Fibroblast of peridontal ligament (primary cell): Measurements from ENCODE around the gene MAST2.
"Not testable (repeated sequence)": the region's sequence is repeated elsewhere in the genome, so short reads cannot be mapped to it uniquely, and the experiment has no call there.

ENCODE experiments used
- DNase-seq: peaks from one replicate; pipeline ENCODE4 v3.0.0-alpha.2; 2010; ENCODE audit errors: extremely low read depth

The MAST2 gene

DNA sequence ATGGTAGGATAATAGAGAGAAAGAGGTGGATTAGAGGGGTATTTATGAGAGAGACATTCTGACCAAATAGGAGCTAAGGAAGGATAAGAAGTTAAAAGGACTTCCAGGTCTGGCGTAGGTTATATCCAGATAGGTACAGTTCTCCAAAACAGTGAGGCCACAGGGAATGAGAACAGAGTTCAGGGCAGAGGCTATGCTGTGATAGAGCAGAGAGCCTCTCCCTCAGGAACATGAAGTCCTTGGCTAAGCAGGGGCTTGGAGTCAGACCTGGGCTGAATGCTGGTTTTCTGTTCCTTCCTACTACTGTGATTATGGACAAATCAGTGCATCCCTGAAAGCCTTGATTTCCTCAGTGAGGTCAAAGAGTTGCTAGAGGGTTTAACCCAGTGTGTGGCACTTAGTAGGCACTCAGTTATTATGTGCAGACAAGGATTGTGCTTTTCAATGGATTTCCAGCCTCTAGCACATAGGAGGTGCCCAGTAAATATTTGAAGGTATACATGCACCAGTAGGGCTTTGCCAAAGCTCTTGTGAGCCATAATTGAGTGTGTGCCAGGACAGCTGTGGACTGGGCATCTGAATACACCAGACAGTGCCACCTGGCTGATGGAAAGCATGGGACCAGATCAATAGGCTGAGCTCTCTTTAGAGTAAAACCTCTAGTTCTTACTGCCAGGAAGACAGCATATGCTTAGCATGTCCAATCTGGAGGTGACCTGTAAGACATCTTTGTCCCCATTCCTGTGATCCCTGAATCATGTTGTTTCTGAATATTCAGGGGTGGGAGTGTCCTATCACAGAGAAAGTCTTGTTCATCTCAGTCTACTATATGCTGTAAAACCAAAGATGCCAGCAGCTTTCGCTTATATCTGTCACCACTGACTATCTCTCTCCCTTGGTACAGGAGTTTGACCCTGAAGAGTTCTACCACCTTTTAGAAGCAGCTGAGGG lies 217.9 kb downstream of the MAST2 start:
- no peak for DNase-seq

- no peak for DNase-seq
Observed at GRCh38 chr1:46026531-46026930, 223.1 kb downstream of the MAST2 start.

GRCh38 chr1:46027788-46028573 lies 224.6 kb downstream of the MAST2 start:
- no peak for DNase-seq

GRCh38 chr1:46030074-46030870 lies 226.9 kb downstream of the MAST2 start:
- DNase-seq = no peak

GRCh38 chr1:46030876-46031660 lies 227.7 kb downstream of the MAST2 start:
- no peak for DNase-seq

GRCh38 chr1:46034601-46035516 lies 231.4 kb downstream of the MAST2 start:
- DNase-seq = no peak

DNA sequence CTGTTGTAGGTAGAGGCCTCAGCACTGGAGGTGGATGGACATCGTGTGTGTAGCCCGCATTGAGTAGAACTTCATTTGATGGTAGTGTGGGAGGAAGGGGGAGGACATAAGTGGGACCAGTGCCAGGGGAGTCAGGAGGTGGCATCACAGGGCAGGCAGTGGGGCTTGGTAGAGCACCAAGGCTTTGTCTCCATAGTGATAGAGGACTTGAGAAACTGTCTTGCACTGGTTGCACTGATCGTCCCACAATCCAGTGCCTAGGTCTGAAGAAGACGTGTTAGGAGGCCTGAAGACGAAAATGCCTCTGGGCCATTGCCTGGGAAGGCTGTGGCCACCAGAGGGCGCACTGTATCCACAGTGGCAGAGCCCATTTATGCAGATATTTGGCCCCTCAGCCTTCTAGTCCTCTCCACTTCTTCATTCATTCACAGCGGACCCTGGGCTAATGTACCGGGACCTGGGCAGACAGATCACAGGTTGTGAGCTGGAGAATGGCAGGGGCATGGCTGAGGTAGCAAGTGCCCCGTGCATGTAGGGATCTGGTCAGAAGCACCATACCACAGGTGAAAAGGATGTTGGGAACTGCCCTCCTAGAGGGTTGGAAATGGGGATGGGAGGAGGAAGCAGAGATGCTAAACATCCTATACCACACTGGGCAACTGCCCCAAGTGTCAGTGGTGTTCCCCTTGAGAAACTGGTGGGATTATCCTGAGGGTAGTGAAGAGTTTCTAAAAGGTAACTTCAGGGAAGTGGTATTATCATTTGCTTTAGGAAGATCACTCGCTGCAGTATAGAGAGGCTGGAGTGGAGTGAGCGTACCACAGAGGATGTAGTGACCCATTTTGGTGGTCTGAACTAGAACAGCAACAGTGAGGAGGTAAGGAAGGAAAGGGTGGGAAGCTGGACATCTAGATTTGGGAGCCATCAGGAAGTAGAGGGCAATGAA lies 233.8 kb downstream of the MAST2 start:
- DNase-seq = peak; percentile 86

DNA sequence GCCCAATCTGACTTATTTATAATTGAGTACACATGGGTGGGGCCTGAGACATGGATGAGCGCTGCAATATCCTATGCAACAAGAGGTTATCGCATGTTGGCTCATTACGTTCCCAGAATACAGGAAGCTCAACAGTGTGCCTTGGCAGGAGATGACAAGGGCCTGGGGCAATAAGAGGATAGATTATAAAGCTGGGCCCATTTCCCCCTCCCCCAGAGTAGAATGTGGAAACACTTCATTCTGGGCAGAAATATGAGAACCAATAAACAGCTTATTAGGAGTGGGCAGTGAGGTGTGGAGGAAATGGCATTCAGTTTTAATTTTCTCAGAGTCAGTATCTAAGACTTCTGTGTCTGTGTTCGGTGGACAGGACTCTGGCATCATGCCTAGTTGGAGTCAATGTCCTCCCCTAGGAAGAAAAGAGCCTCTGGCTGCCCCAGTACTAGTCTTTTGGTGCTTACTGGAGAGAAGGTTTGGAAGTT lies 236.2 kb downstream of the MAST2 start:
- DNase-seq = no peak

DNA sequence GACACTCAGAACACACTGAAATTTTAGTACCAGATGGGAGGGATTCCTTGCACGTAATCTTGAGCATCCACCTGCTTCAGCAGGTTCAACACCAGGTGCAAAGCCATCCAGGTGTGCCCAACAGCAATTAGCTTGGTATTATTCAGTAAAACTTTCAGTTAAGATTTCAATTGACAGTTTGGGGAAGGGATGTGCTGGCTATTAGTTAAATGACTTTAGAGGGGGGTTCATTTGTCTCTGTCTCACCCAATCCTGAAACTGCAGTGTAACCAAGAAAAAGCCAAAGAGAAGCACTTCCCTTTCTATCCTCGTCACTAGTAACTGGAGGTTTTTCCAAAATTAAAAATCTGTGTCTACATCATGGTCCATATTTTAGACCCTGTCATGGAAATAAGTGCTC lies 238.1 kb downstream of the MAST2 start:
- DNase-seq = no peak

DNA sequence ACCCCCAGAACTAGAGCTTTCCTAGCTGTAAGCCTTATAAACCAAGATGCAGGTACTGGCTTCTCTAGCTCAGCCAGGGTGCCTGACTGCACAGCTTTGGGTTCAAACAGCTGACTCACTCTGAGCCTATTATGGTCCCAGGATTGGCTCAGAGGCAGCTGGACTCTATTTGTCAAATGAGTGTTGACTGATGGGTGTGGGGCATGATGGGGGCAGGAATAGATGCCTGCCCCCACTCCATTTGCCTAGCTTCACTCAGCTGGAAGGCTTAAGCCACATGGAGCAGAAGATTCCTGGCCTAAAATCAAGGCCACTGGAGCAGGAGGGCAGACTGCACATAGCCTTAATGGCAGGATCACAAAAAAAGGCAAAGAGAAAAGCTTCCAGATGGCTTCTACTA lies 238.6 kb downstream of the MAST2 start:
- DNase-seq = peak; percentile 43

- no peak for DNase-seq
Observed at GRCh38 chr1:46043458-46044017, 240.1 kb downstream of the MAST2 start.

- DNase-seq = no peak
Observed at GRCh38 chr1:46044116-46044515, 240.7 kb downstream of the MAST2 start.

GRCh38 chr1:46053734-46054133 lies 250.3 kb downstream of the MAST2 start:
- no peak for DNase-seq

DNA sequence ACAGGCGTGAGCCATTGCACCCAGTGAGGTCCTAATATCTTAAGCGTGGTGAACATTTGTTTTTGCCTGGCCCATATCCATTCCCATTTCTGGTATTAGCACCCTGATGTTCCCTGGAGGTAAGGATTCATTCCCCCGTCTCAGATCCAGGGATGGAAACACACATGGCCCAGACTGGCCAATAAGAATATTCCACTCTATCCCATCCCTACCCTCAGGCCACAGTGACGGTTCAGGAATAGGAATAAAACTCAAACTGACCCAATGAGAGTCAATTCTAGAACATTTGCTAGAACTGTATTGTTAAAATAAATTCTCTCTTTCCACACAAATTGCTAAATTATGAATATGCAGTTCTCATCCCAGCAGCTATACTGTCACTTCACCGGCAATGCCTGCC lies 252.9 kb downstream of the MAST2 start:
- DNase-seq = no peak

GRCh38 chr1:46057215-46057614 lies 253.8 kb downstream of the MAST2 start:
- DNase-seq = not testable (repeated sequence)

- DNase-seq = no peak
Observed at GRCh38 chr1:46057781-46058180, 254.4 kb downstream of the MAST2 start.

GRCh38 chr1:46058936-46059335 lies 255.5 kb downstream of the MAST2 start:
- DNase-seq = no peak

- no peak for DNase-seq
Observed at GRCh38 chr1:46061146-46061545, 257.7 kb downstream of the MAST2 start.
